Fibroblast of upper back skin (primary cell): ENCODE results near the gene ZMYND10.

Source experiments
- DNase-seq: peaks from one replicate; pipeline ENCODE4 v3.0.0-alpha.2; 2013

Gene ZMYND10

DNA sequence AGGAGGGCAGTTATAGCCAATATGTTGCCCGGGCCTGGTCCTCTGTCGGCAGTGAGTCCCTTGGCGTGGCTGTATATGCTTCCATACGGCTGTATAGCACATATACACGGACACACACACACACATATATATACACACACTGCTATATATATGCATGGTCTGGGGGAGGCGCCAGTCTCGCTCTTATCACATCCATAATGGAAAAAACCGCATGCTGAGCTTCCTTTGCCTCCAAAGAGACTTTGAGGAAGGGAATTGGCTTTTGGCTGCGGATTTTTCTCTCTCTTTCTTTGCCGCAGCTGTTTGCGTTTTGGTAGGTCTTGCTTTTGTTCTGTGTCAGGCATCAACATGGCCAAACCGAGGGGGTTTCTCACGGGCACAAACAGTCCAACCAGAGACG is 25.1 kb upstream of the ZMYND10 start:
- DNase-seq, result peak; percentile 52

DNA sequence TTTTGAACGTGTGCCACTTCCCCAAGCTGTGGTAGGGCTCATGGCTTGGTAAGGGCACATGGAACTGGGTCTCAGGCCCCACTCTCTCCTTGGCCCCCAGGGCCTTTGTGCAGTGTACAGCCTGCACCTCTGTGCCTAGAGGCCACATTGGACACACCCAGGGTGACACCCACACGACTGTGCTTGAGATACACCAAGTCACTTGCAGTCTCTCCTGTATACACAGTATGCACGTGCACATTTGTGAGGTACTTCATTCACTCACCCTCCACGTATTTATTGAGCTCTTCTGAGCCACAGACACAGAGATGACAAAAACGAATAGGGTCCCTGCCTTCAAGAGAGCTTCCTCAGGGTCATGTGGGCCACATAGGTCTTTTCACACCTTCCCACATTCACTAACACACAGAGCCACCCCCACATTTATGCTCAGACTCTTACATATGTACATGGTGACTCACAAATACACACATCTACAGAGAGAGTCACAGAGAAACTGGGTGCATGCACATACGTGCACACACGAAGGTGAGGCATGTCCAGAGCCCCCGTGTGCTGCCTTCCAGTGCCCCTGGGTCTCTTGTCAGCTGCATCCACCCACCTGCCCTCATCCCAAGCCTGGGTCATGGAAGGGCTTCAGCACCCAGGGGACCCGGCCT is 23.6 kb upstream of the ZMYND10 start:
- DNase-seq, result no peak

DNA sequence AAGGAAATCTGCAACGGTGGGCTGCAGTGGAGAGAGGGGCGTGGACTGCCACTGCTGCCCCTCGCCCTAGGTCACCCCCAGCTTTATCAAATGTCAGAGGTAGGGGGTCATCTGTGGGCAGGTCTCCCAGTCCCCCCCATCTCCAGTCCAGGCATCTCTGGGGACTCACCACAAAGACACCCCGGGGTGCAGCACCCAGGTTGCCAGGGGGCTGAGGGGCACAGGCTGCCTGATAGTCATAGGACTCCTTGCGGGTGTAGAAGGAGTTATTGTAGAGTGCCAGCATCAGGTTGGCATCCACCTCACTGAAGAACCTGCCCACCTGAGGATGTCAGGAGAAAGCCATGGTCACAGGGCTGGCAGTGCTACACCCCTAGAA is 20.3 kb upstream of the ZMYND10 start:
- no peak for DNase-seq

DNA sequence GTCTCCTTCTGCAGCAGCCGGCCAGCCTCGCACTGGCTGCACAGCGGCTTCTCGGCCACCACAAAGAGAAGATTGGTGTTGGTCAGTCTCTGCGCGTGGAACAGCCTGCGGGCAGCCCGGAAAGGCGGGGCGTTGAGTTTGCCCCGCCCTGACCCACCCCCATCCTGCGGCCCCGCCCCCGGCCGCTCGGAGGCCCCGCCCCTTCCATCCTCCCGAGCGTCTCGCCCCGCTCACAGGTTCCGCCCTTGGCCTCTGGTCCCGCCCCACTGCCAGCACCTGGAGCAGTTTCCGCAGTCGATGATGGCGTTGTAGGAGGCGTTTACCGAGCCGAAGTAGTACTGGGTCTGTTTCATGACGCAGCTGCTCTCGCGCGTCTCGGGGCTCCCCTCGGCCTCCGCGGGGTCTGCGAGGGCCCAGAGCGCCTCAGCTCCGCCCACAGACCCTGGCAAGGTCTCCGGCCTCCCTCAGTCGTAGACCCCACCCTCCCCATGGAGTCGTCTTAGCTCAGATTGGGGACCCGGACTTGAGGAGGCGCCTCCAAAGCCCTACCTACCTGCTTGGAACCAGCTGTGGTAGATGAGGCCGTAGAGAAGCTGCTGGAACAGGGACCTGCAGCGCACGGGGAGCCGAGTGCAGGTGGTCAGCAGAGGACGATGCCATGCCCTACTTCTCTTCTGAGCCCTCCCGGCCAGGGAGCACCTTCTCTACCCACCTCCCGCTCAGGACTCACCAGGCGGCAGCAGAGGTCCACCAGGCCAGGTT is 19.7 kb upstream of the ZMYND10 start:
- peak; percentile 59 for DNase-seq

DNA sequence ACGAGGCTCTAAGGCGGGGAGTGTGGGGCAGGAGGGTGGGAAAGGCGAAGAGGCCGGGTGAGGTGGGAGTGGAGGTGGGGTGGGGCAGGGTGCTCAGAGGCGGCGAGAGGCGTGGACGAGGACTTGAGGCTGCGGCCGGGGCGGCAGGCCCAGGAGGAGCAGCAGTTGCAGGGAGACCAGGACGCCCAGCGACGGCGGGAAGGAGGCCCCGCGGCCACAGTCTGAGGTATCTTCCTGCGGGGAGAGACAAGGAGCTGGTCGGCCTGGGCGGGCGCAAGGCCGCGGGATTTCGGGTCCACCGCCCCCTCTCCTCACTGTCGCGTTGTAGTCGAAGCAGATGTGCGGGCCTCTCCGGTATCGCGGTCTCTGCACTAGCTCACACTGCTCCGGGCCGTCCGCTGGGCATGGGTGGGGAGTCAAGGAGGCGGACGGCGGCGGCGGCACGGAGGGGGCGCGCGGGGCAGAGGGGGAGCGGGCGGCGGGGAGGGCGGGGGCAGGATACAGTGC is 19.1 kb upstream of the ZMYND10 start:
- no peak for DNase-seq

DNA sequence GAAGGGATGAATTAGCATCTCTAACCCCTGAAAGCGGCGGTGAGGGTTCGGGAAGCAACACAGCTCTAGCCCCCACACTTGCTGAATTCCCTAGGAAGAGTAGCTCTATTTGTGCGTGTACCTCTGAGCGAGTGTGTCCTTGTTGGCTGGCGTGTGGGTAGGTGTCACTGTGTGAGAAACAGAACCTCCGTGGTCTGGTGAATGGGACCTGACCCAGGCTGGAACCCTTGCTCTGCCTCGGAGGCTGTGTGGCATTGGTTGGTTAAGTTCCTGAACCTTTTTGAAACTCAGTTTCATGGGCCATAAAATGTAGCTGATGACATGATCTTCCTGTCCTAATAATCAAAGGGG is 14.2 kb upstream of the ZMYND10 start:
- no peak for DNase-seq

DNA sequence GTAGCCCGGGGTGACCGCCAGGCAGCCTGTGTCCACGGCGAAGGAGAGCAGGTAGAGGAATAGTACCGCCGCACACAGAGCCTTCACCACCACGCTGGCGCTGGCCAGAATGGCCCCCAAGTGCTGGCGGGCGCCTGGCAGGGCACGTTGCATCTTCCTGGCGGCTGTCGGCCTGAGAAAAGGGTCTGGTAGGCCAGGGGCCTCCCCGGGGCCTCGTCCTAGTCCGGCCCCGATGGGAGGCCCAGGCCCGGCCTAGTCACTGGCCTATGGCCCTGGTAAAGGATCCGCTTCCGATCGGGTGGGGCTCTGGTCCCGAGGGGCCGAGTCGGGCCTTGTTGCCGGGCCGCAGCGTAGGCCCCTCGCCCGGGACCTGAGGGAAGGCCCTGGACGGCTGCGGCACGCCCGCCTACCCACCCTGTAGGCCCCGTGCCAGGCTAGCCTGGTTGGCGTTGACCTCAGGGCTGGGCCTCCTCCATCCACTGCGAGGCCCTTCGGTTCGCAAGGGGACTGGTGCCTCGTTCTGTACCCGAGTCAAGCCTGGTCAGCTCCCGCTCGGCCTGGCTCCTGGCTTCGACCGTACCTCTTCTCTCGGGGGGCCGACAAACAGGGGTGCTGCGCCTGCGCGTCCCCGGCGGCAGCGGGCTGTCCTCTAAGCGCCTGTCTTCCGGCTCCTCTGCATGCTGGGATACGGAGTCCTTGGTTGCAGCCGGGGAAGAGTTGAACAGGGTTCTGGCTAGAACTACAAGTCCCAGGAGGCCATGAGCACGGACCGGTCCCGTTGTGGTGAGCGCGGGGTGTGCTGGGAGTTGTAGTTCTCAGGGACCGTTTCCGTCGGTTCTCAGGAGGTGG is 13.6 kb upstream of the ZMYND10 start, which contains the start of gene TMEM115:
Gene TMEM115 (minus strand): TSS at position 611 of the 849 bp plus-strand sequence. CDS start 458 bp downstream, at position 153.
- DNase-seq, result peak; percentile 99

DNA sequence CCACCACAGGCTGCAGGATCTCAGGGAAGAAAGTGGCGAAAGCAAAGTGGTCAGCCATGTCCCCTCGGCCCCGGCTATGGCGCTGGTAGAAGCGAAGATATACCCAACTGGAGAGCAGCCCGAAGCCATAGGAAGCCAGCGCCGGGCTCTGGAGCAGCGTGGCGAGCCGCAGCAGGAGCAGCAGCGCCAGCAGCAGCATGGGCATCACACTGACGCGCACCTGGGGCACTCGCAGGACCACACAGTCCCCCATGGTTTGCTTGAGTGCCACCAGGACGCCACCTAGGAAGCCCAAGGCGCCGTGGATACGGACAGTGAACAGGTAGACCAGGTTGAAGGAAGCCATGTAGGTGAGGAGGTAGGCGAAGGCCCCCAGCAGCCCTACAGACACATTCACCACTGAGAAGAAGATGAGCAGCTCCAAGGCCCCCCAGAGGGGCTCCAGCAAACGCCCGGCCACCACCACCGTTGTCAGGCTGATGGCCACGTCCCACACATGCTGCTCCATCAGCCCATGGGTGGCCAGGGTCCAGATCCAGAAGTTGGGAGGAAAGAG is 12.9 kb upstream of the ZMYND10 start:
- DNase-seq, result no peak

DNA sequence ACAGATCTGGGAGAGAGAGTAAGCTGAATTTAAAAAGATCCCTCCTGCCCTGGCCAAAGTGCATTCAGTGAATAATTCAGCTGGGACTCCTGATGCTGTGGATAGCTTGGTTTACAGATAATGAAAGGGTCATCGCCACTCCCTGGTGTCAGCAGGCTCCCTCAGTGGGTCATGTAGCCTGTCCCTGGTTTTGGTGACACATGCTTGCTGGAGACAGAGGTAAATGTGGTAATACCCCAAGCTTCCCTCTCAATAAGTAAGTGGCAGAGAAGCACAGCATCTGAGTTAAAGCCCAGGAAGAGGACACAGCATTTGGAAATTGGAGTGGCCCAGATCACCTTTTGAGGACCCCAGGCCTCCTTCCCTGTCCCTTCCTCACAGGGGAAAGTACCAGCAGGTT is 11.9 kb upstream of the ZMYND10 start:
- no peak for DNase-seq

DNA sequence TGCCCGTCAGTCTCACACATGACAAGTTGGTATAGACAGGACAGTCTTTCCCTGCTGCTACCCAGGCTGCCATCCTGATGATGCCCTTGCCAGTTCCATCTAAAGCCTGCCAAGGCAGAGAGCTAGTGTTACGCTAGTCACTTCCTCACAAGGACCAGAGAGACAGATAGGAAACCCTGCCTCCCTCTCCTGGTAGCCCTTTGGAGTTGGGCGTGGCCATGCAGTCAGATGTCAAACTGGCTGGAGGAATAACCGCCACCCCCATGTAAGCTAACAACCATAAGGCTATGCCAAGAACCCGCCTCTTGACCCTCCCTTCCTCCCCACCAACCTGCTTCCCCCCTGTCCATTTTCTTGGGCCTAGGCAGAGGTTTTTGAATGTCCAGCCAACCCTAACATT is 11.0 kb upstream of the ZMYND10 start:
- no peak for DNase-seq

DNA sequence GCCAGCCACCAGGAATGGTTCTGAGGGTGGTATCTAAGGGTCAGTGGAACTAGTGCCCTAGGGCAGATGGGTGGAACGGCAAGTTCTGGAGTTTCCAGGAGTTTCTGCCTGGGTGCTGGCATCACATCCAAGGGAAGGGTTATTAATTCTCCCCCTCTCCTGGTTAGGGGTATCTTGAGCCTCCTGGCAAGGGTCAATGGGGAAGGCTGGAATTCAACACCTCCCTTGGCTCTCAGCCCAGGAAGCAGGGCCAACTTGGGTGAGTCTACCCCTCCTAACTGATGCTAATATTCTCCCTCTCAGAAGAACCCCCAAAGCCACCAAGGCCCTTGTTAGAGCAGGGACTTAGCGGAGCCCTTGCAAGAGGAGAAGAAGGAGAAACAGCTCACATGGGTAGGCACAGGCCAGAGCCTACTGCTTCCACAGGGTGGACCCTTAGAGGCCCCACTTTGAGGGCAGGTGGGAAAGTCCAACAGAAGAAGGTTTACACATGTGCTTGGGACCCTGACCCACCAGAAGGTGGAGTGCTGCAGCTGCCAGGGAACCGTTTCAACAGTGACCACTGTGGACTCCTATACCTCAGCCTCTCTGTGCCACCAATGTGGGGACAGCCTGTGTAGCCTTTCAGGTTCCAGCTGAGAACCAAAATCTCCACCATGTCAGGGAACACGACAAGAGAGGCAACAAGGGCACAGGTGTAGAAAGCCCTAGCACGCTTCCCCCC is 10.5 kb upstream of the ZMYND10 start:
- no peak for DNase-seq

DNA sequence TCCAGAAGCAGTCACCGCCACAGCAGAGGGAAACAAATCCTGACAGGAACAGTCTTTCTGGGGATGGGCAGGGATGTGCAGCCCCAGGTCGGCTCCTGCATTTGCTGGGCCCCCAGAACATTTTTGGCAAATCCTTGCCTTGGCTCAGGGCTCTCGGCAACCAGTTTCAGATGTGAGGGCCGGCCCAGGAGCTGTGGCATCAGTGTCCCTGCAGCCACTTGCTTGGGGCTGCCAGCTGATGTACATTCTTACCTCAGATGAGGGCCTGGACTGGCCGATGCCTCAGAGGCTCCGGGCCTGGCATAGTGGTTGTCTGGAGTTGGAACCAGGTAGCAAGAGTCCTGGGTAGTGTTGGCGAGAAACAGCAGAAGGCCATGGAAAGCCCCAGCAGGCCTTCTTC is 9.3 kb upstream of the ZMYND10 start:
- no peak for DNase-seq

DNA sequence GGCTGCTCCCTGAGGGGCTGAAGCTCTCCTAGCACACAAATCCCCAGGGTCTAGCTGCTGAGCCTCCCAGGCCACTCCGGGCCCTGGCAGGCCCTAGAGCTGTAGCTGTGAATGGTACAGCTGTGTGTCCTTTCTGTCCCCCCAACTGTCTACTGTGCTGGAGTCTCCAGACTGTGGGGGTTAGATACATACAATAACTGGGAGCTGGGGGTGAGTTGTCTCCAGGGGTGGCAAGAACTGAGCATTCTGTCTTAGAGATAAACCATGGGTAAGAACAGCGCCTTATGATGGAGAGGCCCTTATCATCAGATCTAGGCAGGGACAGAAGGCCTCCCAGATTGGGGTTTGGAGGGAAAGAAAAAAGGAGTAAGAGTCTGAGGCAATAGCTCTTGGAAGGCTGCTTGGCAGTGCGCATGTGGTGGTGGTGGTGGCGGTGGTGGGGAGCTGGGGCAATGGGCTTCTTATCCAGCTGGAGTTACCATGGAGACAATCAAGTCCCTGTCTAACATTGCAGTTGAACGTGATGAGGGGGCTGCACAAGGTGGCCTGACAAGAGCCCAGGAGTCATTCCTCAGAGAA is 8.7 kb upstream of the ZMYND10 start:
- no peak for DNase-seq

DNA sequence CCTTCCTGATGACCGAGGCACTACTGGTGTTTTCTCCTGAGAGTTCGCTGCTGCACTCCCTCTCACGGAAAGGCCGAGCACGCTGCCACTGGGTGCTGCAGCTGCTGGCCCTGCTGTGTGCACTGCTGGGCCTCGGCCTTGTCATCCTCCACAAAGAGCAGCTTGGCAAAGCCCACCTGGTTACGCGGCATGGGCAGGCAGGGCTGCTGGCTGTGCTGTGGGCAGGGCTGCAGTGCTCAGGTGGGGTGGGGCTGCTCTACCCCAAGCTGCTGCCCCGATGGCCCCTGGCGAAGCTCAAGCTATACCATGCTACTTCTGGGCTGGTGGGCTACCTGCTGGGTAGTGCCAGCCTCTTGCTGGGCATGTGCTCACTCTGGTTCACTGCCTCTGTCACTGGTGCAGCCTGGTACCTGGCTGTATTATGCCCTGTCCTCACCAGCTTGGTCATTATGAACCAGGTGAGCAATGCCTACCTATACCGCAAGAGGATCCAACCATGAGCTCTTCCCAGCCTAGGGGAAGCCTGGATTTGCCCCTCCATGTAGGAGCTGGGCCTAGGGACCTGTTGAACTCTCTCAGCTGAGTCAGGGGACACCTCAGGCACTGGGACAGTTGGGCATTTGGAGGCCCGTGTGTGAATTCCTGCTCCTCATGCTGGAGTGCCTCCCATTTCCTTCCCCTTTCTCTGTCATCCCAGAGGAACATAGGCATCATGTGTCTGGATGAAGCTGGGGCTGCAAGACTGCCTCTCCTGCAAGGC is 7.9 kb upstream of the ZMYND10 start:
- DNase-seq, result no peak

DNA sequence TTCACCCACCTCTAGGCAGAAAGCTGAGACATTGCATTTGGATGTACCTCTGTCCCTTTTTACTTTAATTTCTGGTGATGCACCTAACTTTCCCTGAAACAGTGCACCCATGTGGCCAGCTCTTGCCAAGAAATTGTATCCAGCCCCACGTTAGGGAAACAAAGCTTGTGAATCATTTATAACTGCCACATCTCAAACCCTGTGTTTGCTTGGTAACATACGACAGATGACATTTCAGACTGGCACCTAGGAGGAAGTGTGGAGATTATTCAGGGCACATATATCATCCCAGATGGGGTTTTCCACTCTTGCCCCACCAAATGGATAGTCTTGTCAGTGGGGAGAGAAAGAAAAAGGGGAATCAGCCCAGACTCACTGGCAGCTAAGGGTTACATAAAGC is 7.2 kb upstream of the ZMYND10 start:
- no peak for DNase-seq

DNA sequence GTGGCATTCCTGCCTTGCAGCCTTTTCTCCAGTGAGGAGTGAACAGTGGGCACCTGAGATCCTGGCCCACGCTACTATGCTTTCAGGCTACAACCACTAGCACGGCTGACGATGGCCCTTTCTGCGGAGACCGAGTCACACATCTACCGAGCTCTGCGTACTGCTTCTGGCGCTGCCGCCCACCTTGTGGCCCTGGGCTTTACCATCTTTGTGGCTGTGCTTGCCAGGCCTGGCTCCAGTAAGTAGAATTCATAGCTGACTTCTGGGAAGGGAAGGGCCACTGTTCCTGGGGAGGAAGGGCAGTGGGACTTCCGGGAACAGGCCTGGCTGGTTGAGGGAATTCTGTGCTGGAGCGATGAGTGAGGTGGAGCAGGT is 5.8 kb upstream of the ZMYND10 start:
- no peak for DNase-seq

DNA sequence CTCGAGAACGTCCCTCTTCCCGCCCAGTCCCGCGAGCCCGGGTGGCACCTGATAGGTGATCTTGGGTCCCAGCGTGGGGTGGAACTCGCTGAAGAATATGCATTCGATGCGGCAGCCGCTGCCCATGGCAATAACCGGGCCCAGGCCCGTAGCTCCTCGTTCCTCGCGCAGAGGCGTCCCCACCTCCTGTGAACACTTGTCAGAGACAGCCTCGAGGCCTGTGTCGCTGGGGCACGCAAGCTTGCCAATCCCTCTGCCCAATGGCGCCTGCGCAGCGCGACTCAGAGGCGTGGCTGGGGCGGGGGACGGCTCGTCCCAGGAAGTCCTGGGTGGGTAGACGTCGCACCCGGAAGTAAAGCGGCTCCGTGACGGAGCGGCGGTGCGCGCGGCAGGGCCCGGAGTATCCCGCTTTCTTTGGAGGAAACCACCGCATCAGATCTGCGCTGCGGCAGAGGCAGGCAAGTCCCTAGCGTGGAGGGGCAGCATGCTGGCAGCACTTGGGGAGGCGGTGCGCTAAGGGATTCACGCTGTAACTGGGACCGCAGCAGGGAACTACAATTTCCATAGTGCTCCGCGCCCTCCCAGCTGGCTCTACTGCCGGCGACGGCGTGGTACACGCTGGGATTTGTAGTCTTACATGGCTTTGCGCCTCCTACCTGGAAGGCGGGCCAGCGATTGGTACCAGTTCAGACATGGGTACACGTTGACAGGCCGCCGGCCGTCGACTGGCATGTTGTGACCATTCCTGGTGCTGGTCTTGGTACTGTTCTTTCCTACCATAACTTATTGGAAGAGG is 5.2 kb upstream of the ZMYND10 start, which contains the start of the genes CYB561D2 and NPRL2:
Gene CYB561D2 (plus strand): TSS at position 336 of the 796 bp plus-strand sequence. CDS start 572 bp downstream, outside the sequence.
Gene NPRL2 (minus strand): TSS at position 249 of the 796 bp plus-strand sequence. CDS start 123 bp downstream, at position 126.
- DNase-seq, result peak; percentile 87

DNA sequence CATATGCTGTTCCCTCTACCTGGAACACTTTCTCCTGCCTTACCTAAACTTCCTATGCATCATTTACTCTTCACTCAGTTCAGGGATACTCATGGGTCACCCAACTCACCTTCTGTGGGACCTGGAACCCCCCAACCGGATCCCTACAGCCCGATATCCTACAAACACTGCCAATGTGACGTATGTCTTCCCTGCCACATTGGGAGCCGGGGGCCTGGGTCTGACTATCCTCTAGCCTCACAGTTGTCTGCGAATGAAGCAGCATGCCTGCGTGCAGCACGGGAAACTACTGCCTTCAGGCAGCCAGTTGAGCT is 4.6 kb upstream of the ZMYND10 start:
- DNase-seq, result no peak

DNA sequence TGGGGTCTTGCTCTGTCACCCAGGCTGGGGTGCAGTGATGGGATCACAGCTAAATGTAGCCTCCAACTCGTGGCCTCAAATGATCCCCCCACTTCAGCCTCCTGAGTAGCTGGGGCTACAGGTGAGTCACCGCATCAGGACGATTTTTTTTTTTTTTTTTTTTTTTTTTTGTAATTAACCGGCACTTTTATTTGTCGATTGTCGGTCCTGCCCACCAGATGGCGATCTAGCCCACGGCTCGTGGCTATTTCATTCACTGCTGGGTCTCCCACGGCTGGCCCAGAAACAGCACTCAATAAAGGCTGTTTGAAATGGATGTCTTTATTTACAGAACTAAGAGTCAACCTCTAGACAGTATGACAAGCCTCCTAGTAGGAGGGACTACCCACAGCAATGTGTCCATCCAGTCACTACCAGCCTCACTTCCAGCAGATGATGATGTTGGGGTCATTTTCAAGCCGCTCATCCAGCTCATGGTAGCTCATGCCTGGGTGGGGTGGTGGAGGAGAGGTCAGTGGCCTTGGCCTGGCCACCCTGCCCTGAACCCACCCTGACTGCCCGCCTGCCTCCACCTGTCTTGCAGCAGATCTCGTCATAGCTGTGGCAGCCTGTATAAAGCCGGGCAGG is 1.8 kb upstream of the ZMYND10 start:
- peak; percentile 73 for DNase-seq

DNA sequence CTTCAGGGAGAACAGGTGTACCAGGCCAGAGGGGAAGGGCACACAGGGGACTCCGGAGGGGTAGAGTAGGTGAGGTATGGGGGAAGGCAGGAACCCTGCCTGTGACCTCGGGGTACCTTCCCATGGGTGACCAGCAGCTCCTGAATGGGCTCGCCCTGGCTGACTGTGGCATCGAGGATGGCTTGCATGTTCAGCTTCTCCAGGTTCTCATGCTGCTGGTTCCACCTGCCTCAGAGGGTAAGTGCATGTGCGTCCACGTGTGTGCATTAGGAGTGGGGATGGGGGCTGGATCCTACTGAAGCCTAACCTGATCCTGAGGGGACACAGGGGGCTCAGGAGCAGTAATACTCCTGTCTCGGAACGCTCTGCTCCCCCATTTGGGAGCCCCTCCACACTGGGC is 524 bp downstream of the ZMYND10 start:
- DNase-seq, result no peak
